Neural crest cell (in vitro differentiated cells): ENCODE results near the gene NADK2. TPM values are rescaled to one million over a fixed set of nuclear protein-coding genes. Genes with fewer than 3 reads are reported as not detected.
"Not testable (repeated sequence)": the region's sequence is repeated elsewhere in the genome, so short reads cannot be mapped to it uniquely, and the experiment has no call there.

Experiments
- DNase-seq: peaks from one replicate; pipeline ENCODE4 v3.0.0; 2021; ENCODE audit warnings: low read depth, mixed read lengths, low spot score
- H3K27ac Mint-ChIP-seq: one replicate; pipeline ENCODE4 v1.8.0; 2021; ENCODE audit warnings: mild to moderate bottlenecking, mixed read lengths; ENCODE audit not compliant: unreplicated experiment
- H3K27me3 Mint-ChIP-seq: 2 replicates; pipeline ENCODE4 v1.8.0; 2021; ENCODE audit warnings: low read depth, mild to moderate bottlenecking, mixed read lengths
- H3K36me3 Mint-ChIP-seq: 2 replicates; pipeline ENCODE4 v1.8.0; 2021; ENCODE audit warnings: low read depth, mild to moderate bottlenecking, mixed read lengths
- H3K4me1 Mint-ChIP-seq: 2 replicates; pipeline ENCODE4 v1.8.0; 2021; ENCODE audit warnings: mixed read lengths
- H3K4me3 Mint-ChIP-seq: one replicate; pipeline ENCODE4 v1.8.0; 2021; ENCODE audit warnings: mild to moderate bottlenecking, mixed read lengths
- H3K9me3 Mint-ChIP-seq: 2 replicates; pipeline ENCODE4 v1.8.0; 2021; ENCODE audit warnings: mixed read lengths
- long read RNA-seq: library from polyadenylated mRNA; unstranded; transcript quantifications from one replicate; pipeline ENCODE4 v2.0.0, GENCODE V29; 2020
- total RNA-seq: library from RNA; stranded (reverse); gene quantifications from 2 replicates; pipeline ENCODE4 v1.2.1, GENCODE V29; 2021
- TF ChIP-seq, protein P1 (sequence below): fragments of 200-600 bp; sonication (generic); conservative IDR thresholded peaks from 2 replicates; pipeline ENCODE4 v1.5.0; 2021; ENCODE audit warnings: antibody characterized with exemption, mild to moderate bottlenecking

Gene NADK2
- 27.2 and 29.2 TPM in 2 replicates for total RNA-seq
- long read RNA-seq, transcript NADK2-202 (12 exons, 2,243 nt): major isoform, 7 of 17 reads
- long read RNA-seq, partial matches to known transcripts: 3 of 17 reads
- long read RNA-seq, other reads (novel, unspliced or antisense): 4 of 17 reads

- peak; percentile 90 for DNase-seq
- Mint-ChIP-seq H3K27me3 (no peaks in the 10 kb centered on the region), H3K4me1 (peaks cover 47% of the 10 kb centered on the region), H3K27ac (peak within 1 kb of the TSS; percentile 98), H3K9me3 (no peaks in the 10 kb centered on the region), H3K4me3 (peak within 1 kb of the TSS; percentile 92), H3K36me3 (peaks cover 2% of the 10 kb centered on the region)
- TF ChIP-seq, protein P1, sequence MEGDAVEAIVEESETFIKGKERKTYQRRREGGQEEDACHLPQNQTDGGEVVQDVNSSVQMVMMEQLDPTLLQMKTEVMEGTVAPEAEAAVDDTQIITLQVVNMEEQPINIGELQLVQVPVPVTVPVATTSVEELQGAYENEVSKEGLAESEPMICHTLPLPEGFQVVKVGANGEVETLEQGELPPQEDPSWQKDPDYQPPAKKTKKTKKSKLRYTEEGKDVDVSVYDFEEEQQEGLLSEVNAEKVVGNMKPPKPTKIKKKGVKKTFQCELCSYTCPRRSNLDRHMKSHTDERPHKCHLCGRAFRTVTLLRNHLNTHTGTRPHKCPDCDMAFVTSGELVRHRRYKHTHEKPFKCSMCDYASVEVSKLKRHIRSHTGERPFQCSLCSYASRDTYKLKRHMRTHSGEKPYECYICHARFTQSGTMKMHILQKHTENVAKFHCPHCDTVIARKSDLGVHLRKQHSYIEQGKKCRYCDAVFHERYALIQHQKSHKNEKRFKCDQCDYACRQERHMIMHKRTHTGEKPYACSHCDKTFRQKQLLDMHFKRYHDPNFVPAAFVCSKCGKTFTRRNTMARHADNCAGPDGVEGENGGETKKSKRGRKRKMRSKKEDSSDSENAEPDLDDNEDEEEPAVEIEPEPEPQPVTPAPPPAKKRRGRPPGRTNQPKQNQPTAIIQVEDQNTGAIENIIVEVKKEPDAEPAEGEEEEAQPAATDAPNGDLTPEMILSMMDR: peak; percentile 76
Measured at GRCh38 chr5:36241631-36242533, at the start of gene NADK2. NADK2 (minus strand) TSS chr5:36241925; CDS start chr5:36241798, 127 bp downstream.

GRCh38 chr5:36285837-36286615, 44.3 kb upstream of the NADK2 start:
- Mint-ChIP-seq H3K36me3 (no peaks in the 10 kb centered on the region), H3K27me3 (no peaks in the 10 kb centered on the region), H3K27ac (no peak overlapping the region), H3K9me3 (peaks cover 2% of the 10 kb centered on the region), H3K4me1 (no peaks in the 10 kb centered on the region), H3K4me3 (no peak overlapping the region)
- TF ChIP-seq, protein P1: no peak
- DNase-seq: no peak

DNA sequence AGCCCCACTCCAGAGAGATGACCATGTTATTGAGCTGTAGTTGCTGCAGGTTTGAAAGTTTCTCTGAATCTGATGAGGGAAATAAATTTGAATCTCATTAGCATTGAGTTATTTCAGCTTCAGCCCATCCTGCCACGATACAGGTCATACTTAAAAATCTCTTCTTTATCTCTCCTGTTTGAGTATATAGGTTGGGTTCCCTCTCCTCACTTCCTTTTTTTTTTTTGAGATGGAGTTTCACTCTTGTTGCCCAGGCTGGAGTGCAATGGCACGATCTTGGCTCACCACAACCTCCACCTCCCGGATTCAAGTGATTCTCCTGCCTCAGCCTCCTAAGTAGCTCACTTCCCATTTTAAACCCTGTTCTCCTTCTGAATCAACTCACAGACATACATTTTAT, 42.0 kb upstream of the NADK2 start:
- H3K27ac Mint-ChIP-seq, H3K9me3 Mint-ChIP-seq: not testable (repeated sequence)

GRCh38 chr5:36281626-36282025, 39.9 kb upstream of the NADK2 start:
- no peak overlapping the region for H3K27ac Mint-ChIP-seq
- no peak for DNase-seq

More for the DNA sequence above, 42.0 kb upstream of the NADK2 start:
- DNase-seq, H3K4me1 Mint-ChIP-seq, H3K4me3 Mint-ChIP-seq, H3K27me3 Mint-ChIP-seq, H3K36me3 Mint-ChIP-seq: not testable (repeated sequence)

DNA sequence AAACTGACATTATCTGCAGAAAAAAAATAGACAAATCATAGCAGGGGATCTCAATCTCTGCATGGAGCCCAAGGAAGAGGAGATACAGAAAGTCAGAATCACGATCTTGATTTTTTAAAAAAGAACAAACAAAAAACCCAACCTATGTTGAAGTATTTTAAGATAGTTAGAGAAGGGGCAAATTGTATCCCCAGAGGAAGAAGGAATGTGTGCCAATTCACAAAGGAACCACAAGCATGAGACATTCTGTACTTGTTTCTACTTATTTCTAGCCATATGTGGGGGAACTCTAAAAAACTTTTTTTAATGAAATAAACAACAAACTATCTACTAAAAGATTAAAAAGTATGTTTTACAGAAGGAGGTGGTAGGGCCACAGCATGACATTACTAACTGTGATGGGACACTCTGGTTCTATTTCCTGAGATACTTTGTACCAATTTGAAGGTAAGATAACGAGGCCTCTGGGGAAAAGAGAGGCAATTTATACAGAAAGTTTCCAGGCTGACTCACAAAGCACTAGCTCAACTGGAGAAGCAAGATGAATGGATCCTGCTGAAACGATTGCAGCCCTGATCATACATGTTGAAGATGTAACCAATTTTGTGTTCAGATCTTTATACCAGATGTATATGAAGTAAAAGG, 37.5 kb upstream of the NADK2 start:
- H3K4me1 Mint-ChIP-seq: peaks cover 7% of the 10 kb centered on the region
- H3K4me3 Mint-ChIP-seq: no peak overlapping the region
- no peaks in the 10 kb centered on the region for H3K27me3 Mint-ChIP-seq
- H3K36me3 Mint-ChIP-seq: no peaks in the 10 kb centered on the region
- no peaks in the 10 kb centered on the region for H3K9me3 Mint-ChIP-seq
- TF ChIP-seq, protein P1: no peak
- H3K27ac Mint-ChIP-seq: no peak overlapping the region
- no peak for DNase-seq

More at GRCh38 chr5:36281626-36282025, 39.9 kb upstream of the NADK2 start:
- Mint-ChIP-seq H3K36me3 (no peaks in the 10 kb centered on the region), H3K9me3 (no peaks in the 10 kb centered on the region), H3K4me3 (no peak overlapping the region), H3K27me3 (no peaks in the 10 kb centered on the region), H3K4me1 (no peaks in the 10 kb centered on the region)
- TF ChIP-seq, protein P1: no peak
